Measurements from ENCODE around the gene BUB1.
"Not testable (repeated sequence)": the region's sequence is repeated elsewhere in the genome, so short reads cannot be mapped to it uniquely, and the experiment has no call there.

The BUB1 gene

DNA sequence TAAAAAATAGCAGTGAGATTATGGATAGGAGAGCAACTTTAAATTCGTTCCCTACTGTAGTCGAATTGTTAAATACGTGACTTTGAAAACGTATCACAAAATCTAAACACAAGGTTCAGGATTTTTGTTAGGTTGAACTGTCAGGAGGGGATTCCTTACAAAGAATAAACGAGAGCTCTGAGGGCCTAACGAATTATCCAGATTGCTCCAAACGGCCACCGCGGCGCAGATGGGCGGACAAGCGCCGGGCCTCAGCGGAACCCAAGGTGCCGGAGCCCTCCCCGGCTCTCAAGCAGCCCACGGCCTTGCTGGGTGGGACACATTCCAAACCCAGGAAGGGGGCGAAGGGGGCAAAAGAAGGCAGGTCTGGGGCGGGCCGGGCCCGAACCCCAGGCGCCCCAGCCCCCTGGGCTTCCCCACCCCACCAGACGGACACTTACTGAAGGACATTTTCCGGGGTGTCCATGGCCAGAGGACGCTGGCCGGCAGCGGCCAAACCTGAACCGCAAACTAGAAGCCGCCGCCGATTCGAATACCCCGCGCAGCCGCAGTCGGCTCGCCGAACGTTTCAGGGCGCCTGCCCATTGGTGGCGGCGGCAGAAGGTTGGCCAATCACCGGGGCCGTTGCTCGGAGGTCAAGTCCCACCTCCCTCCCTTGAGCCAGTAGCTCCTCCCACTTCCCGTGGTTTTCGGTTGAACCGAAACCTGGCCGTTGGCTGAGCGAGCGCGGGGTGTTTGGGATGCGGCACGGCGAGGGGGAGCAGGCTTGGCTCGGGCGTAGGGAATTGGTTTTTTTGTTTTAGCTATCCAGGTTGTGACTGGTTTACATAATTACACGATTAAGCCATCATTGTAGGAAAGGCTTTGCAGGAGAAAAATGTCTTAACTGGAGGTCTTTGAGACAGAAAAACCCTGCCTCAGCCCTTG lies at the start of gene BUB1:
Gene BUB1 (minus strand): TSS at position 534 of the 927 bp plus-strand sequence. CDS start 68 bp downstream, at position 466.
- DNase-seq: peak; percentile 92

DNA sequence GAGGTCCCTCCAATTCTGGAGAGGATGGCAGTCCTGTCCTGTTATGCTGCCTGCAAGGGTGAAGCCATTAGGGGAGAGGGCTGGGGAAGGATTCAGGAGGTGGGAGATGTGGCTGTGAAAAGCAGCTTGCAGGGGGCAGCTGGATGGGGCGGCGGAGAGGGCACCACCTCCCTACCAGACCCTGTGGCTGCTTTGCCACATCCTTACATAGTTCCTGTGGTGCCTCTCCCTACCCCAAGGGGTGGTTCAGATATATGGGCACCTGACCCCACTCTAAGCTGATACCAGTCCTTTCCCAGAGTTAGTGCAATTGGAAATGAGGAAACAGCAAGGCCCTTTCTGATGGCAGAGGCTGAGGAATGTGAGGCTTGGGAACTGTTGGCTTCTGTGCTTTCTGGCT lies 48.4 kb upstream of the BUB1 start:
- DNase-seq: no peak

DNA sequence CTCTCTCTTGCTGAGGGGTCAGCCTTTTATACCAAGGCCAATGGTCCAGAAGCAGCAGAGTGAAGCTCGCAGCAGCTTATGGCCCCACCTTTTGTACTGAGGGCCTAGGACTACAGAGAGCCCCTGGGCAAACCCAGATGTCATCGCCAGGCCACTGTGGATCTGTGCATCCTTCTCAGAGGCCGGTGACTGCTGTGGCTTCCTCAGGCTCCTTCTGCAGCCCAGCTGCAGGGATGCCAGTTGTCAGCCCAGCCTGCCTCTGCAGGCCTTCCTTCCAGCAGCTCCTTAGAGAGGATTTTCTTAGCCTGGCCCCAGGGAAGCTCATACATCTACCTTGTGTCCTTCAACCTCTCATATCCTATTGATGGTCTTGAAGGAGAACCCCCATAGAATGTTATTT lies 48.0 kb upstream of the BUB1 start:
- no peak for DNase-seq

GRCh38 chr2:110725370-110725769 lies 47.5 kb upstream of the BUB1 start:
- no peak for DNase-seq

DNA sequence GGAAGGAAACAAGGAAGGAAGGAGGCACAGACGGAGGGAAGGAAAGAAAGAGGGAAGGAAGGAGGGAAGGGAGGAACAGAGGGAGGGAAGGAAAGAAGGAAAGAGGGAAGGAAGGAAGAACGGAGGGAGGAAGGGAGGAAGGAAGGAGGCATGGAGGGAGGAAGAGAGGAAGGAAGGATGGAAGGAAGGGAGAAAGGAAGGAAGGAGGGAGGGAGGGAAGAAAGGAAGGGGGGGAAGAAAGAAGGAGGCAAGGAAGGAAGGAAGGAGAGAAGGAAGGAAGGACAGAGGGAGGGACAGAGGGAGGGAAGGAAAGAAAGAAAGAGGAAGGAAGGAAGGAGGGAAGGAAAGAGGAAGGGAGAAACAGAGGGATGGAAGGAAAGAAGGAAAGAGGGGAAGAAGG lies 47.0 kb upstream of the BUB1 start:
- DNase-seq: no peak

GRCh38 chr2:110720547-110720946 lies 42.7 kb upstream of the BUB1 start:
- DNase-seq: no peak

DNA sequence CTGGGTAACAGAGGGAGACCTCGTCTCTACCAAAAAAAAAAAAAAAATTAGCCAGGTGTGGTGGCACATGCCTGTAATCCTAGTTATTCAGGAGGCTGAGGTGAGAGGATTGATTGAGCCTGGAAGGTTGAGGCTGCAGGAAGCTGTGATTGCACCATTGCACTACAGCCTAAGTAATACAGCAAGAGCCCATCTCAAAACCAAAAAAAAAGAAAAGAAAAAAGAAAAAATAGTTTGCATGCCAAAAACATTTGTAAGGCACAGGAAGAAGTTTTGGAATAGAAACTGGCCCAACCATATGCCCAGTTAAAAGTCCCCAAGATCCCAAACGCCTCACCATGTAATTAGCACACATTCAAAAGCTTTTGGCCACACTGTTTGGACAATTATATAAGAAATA lies 41.1 kb upstream of the BUB1 start:
- no peak for DNase-seq

GRCh38 chr2:110718382-110718781 lies 40.5 kb upstream of the BUB1 start:
- no peak for DNase-seq

- no peak for DNase-seq
These were observed 39.9 kb upstream of the BUB1 start for GRCh38 chr2:110717734-110718133.

DNA sequence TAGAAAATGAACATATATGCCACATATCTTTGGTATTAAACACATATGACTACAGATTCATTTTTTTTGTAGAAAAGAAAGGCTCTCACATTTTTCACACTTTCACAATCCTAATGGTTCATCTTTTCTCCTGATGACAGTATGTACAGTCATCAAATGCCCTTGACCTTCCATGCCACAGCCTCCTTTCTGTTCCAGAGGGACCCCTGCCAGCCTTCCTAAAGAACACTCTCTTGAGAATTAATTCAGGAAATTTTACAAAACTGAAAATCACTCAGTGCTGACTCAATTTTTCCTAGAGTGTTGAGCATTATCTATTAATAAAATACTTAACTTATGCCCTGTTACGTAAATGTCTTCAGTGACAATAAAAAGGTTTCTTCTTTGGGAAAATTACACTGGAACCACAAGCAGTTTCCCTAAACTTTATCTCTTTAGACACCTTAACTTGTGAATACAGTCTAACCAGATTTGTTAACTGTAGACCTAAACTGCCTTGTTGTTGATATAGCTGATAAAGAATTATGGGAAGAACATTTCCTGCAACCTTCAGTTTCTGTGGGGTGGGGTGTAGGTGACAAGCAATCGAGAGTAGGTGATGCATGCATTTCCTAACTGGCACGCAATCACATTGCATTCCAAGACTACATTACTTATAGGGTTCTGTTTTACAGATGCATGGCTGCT lies 39.2 kb upstream of the BUB1 start:
- no peak for DNase-seq

DNA sequence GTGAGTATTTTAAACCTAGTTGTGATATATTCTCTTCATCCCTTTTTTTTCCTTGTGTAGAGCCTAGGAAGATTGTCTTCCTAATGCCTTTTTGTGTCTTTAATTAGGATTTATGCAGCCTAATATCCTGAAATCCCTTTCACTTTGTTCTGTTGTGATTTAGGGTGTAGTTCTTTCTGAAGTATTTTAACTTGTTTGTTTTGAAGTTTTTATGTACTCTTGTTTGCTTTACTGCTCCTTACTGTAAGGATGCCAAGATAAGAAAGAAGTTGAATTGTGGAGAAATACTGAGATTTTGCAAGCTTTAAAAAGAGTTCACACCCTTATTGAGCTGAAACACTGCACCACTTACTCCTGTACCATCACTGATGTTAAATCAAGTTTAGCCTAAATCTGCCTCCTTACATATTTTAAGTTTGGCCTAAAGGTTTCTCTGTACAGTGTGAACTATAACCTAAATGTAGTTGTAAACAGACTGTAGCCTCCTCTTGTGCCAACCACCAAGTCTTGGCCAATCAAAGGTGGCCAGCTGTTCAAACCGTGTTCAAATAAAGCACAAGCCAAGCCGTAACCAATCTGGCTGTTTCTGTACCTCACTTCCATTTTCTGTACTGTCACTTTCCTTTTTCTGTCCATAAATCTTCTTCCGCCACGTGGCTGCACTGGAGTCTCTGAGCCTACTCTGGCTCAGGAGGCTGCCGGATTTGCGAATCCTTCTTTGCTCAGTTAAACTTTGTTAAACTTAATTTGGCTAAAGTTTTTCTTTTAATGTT lies 36.8 kb upstream of the BUB1 start:
- DNase-seq: no peak

DNA sequence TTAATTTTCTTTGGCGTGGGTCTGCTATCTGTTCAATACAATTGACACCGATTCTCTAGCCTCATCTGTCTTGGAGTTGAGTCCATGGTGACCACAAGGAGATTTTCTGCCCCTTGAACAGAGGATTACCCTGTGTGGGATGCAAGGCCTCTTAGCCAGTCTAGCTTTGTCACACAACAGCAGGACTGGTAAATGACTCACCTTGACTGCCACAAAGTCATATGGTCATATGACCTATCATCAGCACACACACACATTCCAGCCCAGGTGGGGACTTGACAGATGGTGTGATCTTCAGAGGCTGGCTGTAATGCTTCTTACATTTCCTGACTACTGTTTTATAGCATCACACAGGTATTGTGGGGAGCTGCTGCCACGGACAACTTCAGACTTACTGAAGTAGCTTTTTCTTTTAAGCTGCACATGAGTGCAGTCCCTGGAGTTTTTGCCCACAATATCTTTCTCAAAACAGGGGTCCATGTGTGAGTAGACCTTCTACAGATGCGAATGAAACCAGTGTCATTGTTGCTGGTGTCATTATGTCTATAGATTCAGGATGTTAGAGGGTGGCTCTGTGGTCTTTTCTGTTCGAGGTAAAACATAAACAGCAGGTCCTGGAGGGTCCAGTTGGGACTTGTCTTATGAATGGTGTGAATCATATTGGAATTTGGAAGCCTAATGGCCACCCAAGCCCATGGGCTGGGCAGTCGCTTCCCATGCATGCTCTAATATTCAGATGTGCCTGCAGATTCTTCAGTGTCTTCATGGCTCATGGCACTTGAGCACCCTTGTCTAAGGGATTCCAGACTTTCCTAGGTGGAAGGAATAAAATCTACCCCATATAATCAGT lies 35.9 kb upstream of the BUB1 start:
- no peak for DNase-seq

- no peak for DNase-seq
These were observed 34.9 kb upstream of the BUB1 start for GRCh38 chr2:110712737-110713136.

GRCh38 chr2:110708455-110708854 lies 30.6 kb upstream of the BUB1 start:
- no peak for DNase-seq

DNA sequence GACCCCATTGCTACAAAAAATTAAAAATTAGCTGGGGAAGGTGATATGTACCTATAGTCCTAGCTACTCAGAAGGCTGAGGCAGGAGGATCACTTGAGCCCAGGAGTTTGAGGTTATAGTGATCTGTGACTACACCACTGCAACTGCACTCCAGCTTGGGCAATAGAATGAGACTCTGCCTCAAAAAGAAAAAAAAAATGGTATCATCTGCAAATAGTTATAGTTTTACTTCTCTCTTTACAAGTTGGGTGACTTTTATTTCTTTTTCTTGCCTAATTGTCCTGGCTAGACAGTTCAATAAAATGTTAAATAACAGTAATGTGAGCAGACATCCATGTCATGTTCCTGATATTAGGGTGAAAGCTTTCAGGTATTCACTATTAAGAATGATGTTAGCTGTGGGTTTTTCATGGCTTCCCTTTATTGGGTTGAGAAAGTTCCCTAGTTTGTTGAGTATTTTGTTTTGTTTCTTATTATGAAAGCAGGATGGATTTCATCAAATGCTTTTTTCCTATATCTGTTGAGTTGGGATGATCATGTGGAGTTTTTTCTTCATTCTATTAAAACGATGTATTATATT lies 29.6 kb upstream of the BUB1 start:
- DNase-seq: no peak

DNA sequence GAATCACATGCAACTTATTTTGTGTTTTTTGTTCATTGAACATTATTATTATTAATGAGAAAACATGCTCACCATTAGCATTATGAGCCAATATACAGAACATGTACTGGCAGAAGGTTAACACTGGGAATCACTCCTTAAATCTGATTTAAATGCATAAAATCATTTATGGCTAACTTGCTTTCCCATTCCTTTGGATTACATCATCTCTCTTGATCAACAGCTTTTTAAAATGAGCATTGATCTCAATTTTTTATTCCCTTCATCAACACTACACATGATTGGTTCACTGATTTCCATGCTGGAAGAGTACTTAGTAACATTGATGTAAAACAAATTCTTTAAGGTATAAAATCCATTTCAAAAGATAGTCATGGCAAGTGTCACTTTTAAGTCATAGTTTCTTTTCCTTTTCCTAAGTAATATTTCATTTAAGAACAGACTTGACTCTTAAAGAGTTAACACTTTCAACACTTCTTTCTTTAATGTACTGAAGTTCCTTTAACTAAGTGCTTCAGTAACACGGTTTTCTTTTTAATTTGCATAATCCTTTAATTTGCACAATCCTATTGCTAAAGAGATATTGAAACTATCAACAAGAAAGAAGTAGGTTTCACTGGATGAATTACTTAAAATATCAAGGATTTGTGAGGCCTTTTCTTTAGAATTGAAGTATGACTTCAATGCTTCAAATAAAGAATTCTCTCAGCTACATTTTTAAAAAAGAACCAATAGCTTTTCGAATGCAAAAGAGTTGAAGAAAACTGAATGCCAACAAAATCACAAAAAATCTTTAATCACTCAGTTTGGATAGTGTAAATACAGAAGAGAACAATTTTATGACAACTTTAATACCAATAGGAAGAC lies 24.9 kb upstream of the BUB1 start:
- DNase-seq: no peak

- DNase-seq: not testable (repeated sequence)
These were observed 20.4 kb upstream of the BUB1 start for GRCh38 chr2:110698253-110698652.

GRCh38 chr2:110695146-110695898 lies 17.5 kb upstream of the BUB1 start:
- DNase-seq: not testable (repeated sequence)

- no peak for DNase-seq
These were observed 13.9 kb upstream of the BUB1 start for GRCh38 chr2:110691612-110692258.

All from activated effector memory CD4-positive, alpha-beta T cell treated with Interleukin-2 at 50 U/mL for 16 hours (primary cell).